Osteoblast (primary cell): ENCODE measurements around the gene FASN. TPM values are rescaled to one million over a fixed set of nuclear protein-coding genes. Genes with fewer than 3 reads are reported as not detected.

ENCODE experiments used
- DNase-seq: peaks from one replicate; pipeline ENCODE4 v3.0.0; 2011; ENCODE audit warnings: low spot score, mixed read lengths; ENCODE audit not compliant: insufficient read length; ENCODE audit errors: missing footprints
- H2AFZ ChIP-seq: 2 replicates; pipeline ENCODE4 v1.6.0; 2011; ENCODE audit warnings: mild to moderate bottlenecking, low read length
- H3K27ac ChIP-seq: 2 replicates; pipeline ENCODE4 v1.5.1; 2011; ENCODE audit warnings: mild to moderate bottlenecking, low read depth, low read length, moderate library complexity
- H3K27me3 ChIP-seq: 2 replicates; pipeline ENCODE4 v1.6.0; 2012; ENCODE audit warnings: mild to moderate bottlenecking, control low read depth, inconsistent platforms, low read length, moderate library complexity; ENCODE audit not compliant: insufficient read depth
- H3K36me3 ChIP-seq: 2 replicates; pipeline ENCODE4 v1.5.1; 2011; ENCODE audit warnings: mild to moderate bottlenecking, low read length, control low read depth, moderate library complexity; ENCODE audit not compliant: insufficient read depth
- H3K4me1 ChIP-seq: 2 replicates; pipeline ENCODE4 v1.5.1; 2011; ENCODE audit warnings: mild to moderate bottlenecking, low read length, control low read depth, moderate library complexity; ENCODE audit not compliant: insufficient read depth
- H3K4me2 ChIP-seq: 2 replicates; pipeline ENCODE4 v1.6.0; 2011; ENCODE audit warnings: mild to moderate bottlenecking, low read length; ENCODE audit not compliant: insufficient read depth
- H3K4me3 ChIP-seq: fragments of 200-600 bp; sonication (generic); 3 replicates; pipeline ENCODE4 v1.5.1; 2012; ENCODE audit warnings: mild to moderate bottlenecking, low read length, inconsistent platforms; ENCODE audit not compliant: insufficient read depth
- H3K79me2 ChIP-seq: 2 replicates; pipeline ENCODE4 v1.6.0; 2012; ENCODE audit warnings: mild to moderate bottlenecking, low read length, control low read depth, inconsistent platforms; ENCODE audit not compliant: insufficient read depth
- H3K9me3 ChIP-seq: 2 replicates; pipeline ENCODE4 v1.5.1; 2011; ENCODE audit warnings: low read depth, low read length, control low read depth
- H4K20me1 ChIP-seq: 2 replicates; pipeline ENCODE4 v1.6.0; 2012; ENCODE audit warnings: mild to moderate bottlenecking, low read length, control low read depth; ENCODE audit not compliant: insufficient read depth
- total RNA-seq: library from RNA; depleted of rRNA; stranded (reverse); fragments of >200 nt; gene quantifications from 2 replicates; pipeline ENCODE4 v1.2.3, GENCODE V29; 2012
- TF ChIP-seq, protein P1 (sequence below): IDR thresholded peaks from 2 replicates; pipeline ENCODE4 v1.5.1; 2011; ENCODE audit warnings: mild to moderate bottlenecking, low read depth, low read length, moderate library complexity; ENCODE audit errors: extremely low read depth

The FASN gene
- total RNA-seq, 1 donor: 142 TPM

GRCh38 chr17:82055023-82055964 is 42.7 kb downstream of the FASN start:
- Histone ChIP-seq H3K36me3 (peaks cover 29% of the 10 kb centered on the region), H3K27me3 (no peaks in the 10 kb centered on the region)

GRCh38 chr17:82054351-82055022 is 43.5 kb downstream of the FASN start:
- peaks cover 44% of the 10 kb centered on the region for H3K79me2 ChIP-seq
- TF ChIP-seq, protein P1, sequence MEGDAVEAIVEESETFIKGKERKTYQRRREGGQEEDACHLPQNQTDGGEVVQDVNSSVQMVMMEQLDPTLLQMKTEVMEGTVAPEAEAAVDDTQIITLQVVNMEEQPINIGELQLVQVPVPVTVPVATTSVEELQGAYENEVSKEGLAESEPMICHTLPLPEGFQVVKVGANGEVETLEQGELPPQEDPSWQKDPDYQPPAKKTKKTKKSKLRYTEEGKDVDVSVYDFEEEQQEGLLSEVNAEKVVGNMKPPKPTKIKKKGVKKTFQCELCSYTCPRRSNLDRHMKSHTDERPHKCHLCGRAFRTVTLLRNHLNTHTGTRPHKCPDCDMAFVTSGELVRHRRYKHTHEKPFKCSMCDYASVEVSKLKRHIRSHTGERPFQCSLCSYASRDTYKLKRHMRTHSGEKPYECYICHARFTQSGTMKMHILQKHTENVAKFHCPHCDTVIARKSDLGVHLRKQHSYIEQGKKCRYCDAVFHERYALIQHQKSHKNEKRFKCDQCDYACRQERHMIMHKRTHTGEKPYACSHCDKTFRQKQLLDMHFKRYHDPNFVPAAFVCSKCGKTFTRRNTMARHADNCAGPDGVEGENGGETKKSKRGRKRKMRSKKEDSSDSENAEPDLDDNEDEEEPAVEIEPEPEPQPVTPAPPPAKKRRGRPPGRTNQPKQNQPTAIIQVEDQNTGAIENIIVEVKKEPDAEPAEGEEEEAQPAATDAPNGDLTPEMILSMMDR: no peak
- H3K4me2 ChIP-seq: no peak overlapping the region
- no peak overlapping the region for H3K4me3 ChIP-seq
- DNase-seq: peak; percentile 78
- H3K9me3 ChIP-seq: no peaks in the 10 kb centered on the region
- no peak overlapping the region for H2AFZ ChIP-seq
- no peaks in the 10 kb centered on the region for H3K27me3 ChIP-seq
- peaks cover 4% of the 10 kb centered on the region for H4K20me1 ChIP-seq
- no peak overlapping the region for H3K27ac ChIP-seq
- H3K36me3 ChIP-seq: peaks cover 32% of the 10 kb centered on the region
- H3K4me1 ChIP-seq: peaks cover 12% of the 10 kb centered on the region

More at GRCh38 chr17:82055023-82055964, 42.7 kb downstream of the FASN start:
- peaks cover 4% of the 10 kb centered on the region for H4K20me1 ChIP-seq
- H3K79me2 ChIP-seq: peaks cover 39% of the 10 kb centered on the region
- peak; percentile 77 for DNase-seq
- no peaks in the 10 kb centered on the region for H3K9me3 ChIP-seq
- TF ChIP-seq, protein P1: no peak
- H3K4me3 ChIP-seq: no peak overlapping the region
- H3K27ac ChIP-seq: no peak overlapping the region
- H2AFZ ChIP-seq: no peak overlapping the region
- H3K4me2 ChIP-seq: no peak overlapping the region
- peaks cover 12% of the 10 kb centered on the region for H3K4me1 ChIP-seq

GRCh38 chr17:82053556-82054263 is 44.3 kb downstream of the FASN start:
- H3K36me3 ChIP-seq: peaks cover 32% of the 10 kb centered on the region
- peak overlapping the region; percentile 81 for H3K4me2 ChIP-seq
- H2AFZ ChIP-seq: no peak overlapping the region
- no peak overlapping the region for H3K4me3 ChIP-seq
- peaks cover 4% of the 10 kb centered on the region for H4K20me1 ChIP-seq
- no peak overlapping the region for H3K27ac ChIP-seq
- peaks cover 46% of the 10 kb centered on the region for H3K79me2 ChIP-seq
- no peaks in the 10 kb centered on the region for H3K27me3 ChIP-seq
- H3K9me3 ChIP-seq: no peaks in the 10 kb centered on the region
- peaks cover 12% of the 10 kb centered on the region for H3K4me1 ChIP-seq
- TF ChIP-seq, protein P1: no peak
- DNase-seq: peak; percentile 86
